DND-41 (cell line): Measurements from ENCODE around the gene PTPN1.

Experiments
- CTCF ChIP-seq: IDR thresholded peaks from 2 replicates; pipeline ENCODE4 v1.5.1; 2012; ENCODE audit warnings: borderline replicate concordance, low read length, moderate library complexity, mild to moderate bottlenecking; ENCODE audit not compliant: poor library complexity, severe bottlenecking; ENCODE audit errors: extremely low read depth
- EZH2 ChIP-seq: IDR thresholded peaks from 3 replicates; pipeline ENCODE4 v1.6.1; 2012; ENCODE audit warnings: borderline replicate concordance, low read depth, mild to moderate bottlenecking, moderate library complexity, low read length, inconsistent platforms; ENCODE audit not compliant: severe bottlenecking

- TF ChIP-seq CTCF (no peak), EZH2 (no peak)
Observed at GRCh38 chr20:50568549-50568942, 58.4 kb downstream of the PTPN1 start.
